ENCODE measurements around the gene MAPKAP1.
A peak's percentile ranks its signal among the peaks of the same experiment; 100 is the strongest.

Gene MAPKAP1

DNA sequence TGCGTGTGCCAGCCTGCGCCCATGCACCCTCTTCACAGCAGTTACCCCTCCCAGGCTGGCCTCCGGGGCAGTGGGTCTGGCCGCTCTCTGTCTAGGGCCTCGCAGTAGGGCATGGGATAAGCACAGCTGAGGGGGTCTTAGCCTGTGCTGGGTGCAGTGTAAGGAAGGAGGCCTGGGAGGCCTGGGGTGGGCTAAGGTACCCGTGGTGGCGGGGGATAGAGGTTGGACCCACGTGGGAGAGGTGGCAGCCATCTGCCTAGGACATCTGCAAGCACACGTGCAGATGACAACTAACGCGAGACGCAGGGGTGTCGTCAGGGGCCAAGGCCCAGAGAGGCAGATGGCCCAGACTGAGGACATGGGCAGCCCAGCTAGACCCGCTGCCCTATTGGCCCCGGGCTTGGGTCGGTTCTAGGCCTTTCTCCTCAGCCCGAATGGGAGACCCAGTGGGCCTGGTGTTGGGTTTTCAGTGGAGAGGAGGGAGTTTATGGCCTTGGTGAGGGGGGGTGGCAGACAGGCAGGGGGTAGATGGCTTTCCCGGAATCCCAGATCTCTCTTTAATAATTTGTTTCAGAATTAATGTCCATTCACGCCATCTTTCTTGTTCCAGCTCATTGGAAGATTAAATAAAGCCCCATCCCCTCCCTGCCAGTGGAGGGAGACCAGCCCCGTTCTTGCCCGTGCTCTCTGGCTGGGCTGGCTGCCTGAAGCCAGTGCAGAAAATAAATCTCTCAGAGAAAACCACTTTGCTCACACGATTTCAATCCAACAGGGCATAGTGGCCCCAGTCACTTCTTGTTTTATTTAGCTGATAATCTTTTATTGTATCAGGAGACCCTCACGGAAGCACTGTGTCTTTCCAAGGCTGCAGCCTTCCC lies 291.2 kb downstream of the MAPKAP1 start:
- H3K27ac ChIP-seq: no peak overlapping the region
- no peak overlapping the region for H3K4me3 ChIP-seq (ENCODE audit: low read depth in 1 of 2, low read length in 1 of 2)
- H3K9me3 ChIP-seq: no peaks in the 10 kb centered on the region
- no peak for TF ChIP-seq CTCF (IDR thresholded peaks at IDR 0.05)
- no peaks in the 10 kb centered on the region for H3K36me3 ChIP-seq
- H3K27me3 ChIP-seq: peaks cover 8% of the 10 kb centered on the region
- H3K4me1 ChIP-seq (ENCODE audit: control insufficient read depth in 1 of 2, insufficient read depth in 1 of 2, low read depth in 1 of 2, low read length in 1 of 2): no peaks in the 10 kb centered on the region

DNA sequence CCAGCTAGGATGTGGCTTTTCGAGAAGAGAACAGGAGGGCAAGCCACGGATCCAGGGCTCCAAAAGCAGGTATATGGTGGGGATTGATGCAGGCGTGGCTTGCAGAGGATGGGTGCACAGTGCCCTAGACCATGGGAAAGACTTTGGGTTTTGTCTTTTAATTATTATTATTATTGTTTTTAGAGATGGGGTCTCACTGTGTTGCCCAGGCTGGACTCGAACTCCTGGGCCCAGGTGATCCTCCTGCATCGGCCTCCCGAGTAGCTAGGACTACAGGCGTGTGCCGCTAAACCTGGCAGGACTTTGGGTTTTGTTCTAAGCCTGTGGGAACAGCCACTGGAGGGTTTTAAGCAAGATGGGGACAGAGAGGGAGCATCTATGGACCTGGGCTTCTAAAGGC lies 293.4 kb downstream of the MAPKAP1 start:
- H3K4me1 ChIP-seq (ENCODE audit: control insufficient read depth in 1 of 2, insufficient read depth in 1 of 2, low read depth in 1 of 2, low read length in 1 of 2): peaks cover 1% of the 10 kb centered on the region in 2 experiments
- no peaks in the 10 kb centered on the region for H3K9me3 ChIP-seq
- no peaks in the 10 kb centered on the region for H3K36me3 ChIP-seq
- peaks cover 30% of the 10 kb centered on the region for H3K27me3 ChIP-seq
- no peak overlapping the region for H3K4me3 ChIP-seq (ENCODE audit: low read depth in 1 of 2, low read length in 1 of 2)
- TF ChIP-seq CTCF (IDR thresholded peaks at IDR 0.05): no peak
- no peak overlapping the region for H3K27ac ChIP-seq

DNA sequence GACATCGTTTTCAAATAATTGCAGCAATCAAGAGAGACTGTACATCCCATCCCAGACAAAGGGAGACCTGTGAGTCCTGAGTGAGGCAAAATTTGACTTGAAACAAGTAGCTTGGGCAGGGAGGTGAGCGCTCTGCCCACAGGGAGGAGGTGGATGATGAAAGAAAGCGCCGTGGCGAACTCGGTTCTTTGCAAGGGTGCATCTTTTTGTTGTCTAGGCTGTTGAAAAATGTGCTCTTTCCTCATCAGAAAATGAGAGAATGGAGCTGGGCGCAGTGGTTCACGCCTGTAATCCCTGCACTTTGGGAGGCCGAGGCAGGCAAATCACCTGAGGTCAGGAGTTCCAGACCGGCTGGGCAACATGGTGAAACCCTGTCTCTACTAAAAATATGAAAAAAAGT lies 294.8 kb downstream of the MAPKAP1 start:
- peaks cover 44% of the 10 kb centered on the region for H3K27me3 ChIP-seq
- no peaks in the 10 kb centered on the region for H3K36me3 ChIP-seq
- TF ChIP-seq CTCF (IDR thresholded peaks at IDR 0.05): no peak
- H3K27ac ChIP-seq: no peak overlapping the region
- H3K9me3 ChIP-seq: no peaks in the 10 kb centered on the region
- H3K4me3 ChIP-seq (ENCODE audit: low read depth in 1 of 2, low read length in 1 of 2): no peak overlapping the region
- H3K4me1 ChIP-seq (ENCODE audit: control insufficient read depth in 1 of 2, insufficient read depth in 1 of 2, low read depth in 1 of 2, low read length in 1 of 2): peaks cover 9 to 13% of the 10 kb centered on the region in 2 experiments

DNA sequence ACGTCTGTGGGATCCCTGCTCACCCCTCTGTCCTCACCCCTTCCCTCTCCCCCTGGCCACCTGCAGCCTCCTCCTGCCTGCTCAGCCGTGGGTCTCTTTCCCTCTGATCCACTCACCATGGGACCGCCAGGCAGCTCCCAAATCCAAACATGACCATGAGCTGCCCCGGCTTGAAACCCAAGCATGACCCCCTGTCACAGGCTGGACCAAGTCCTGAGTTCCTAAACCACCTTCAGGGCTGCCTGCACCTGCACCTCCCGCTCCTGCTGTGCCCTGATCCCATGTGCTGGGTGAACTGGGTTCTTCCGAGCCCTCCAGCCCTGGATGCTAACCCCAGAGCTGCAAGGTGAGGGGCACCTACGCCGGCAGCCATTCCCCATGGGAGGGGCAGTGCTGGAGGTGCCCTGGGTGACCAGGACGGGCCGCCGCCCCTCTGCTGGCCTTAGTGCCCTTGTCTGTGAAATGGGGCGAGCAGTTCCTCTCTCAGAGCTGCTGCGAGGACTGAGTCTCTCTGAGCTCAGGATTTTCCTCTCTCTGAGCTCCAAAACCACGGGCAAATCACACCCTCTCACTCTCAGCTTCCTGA lies 295.7 kb downstream of the MAPKAP1 start:
- Histone ChIP-seq H3K4me1 (ENCODE audit: control insufficient read depth in 1 of 2, insufficient read depth in 1 of 2, low read depth in 1 of 2, low read length in 1 of 2) (peaks cover 9 to 13% of the 10 kb centered on the region in 2 experiments), H3K4me3 (ENCODE audit: low read depth in 1 of 2, low read length in 1 of 2) (peak overlapping the region in 1 of 2 experiments; percentile 38), H3K9me3 (no peaks in the 10 kb centered on the region), H3K36me3 (no peaks in the 10 kb centered on the region), H3K27me3 (peaks cover 52% of the 10 kb centered on the region), H3K27ac (no peak overlapping the region)
- TF ChIP-seq CTCF (IDR thresholded peaks at IDR 0.05): no peak

DNA sequence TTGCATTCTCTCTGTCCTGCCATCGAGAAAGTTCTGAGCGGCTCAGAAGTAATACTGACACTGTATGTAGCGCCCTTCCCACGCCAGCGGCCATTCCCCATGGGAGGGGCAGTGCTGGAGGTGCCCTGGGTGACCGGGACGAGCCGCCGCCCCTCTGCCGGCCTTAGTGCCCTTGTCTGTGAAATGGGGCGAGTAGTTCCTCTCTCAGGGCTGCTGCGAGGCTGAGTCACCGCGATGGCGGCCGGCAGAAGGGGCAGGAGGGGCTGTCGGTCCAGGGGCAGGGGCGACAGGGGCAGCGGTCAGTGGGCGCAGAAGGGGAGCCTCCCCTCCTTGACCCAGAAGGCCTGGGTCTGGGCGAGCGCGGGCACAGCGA lies 296.5 kb downstream of the MAPKAP1 start:
- no peak overlapping the region for H3K27ac ChIP-seq

More for the DNA sequence above, 296.5 kb downstream of the MAPKAP1 start:
- Histone ChIP-seq H3K4me1 (ENCODE audit: control insufficient read depth in 1 of 2, insufficient read depth in 1 of 2, low read depth in 1 of 2, low read length in 1 of 2) (peaks cover 9 to 13% of the 10 kb centered on the region in 2 experiments), H3K9me3 (no peaks in the 10 kb centered on the region), H3K4me3 (ENCODE audit: low read depth in 1 of 2, low read length in 1 of 2) (peak overlapping the region in 1 of 2 experiments; percentile 38), H3K27me3 (peaks cover 52% of the 10 kb centered on the region), H3K36me3 (no peaks in the 10 kb centered on the region)
- TF ChIP-seq CTCF (IDR thresholded peaks at IDR 0.05): no peak
